Endothelial cell of umbilical vein (primary cell): Measurements from ENCODE around the gene NKRF. TPM values are rescaled to one million over a fixed set of nuclear protein-coding genes. Genes with fewer than 3 reads are reported as not detected.
A peak's percentile ranks its signal among the peaks of the same experiment; 100 is the strongest.

Experiments
- BruUV-seq: library from RNA; stranded (reverse); fragments of 400-500 nt; replicated peaks from 2 replicates; lab custom pipeline; 2021; lab: Mats Ljungman, UMichigan
- CTCF ChIA-PET: fragments of 300-600, 350-600 bp; sonication (Branson Sonifier 250); formaldehyde crosslinking; loops from one replicate; lab custom pipeline; 2021; ENCODE audit warnings: antibody characterized with exemption, inconsistent platforms; lab: Charles Lee
- POLR2A ChIA-PET: fragments of 300-600, 350-600 bp; sonication (Branson Sonifier 250); formaldehyde crosslinking; loops from one replicate; lab custom pipeline; 2021; ENCODE audit warnings: antibody characterized with exemption, inconsistent platforms; lab: Charles Lee
- DNase-seq: peaks from one replicate; pipeline ENCODE4 v3.0.0-alpha.2; 2011; ENCODE audit warnings: low read depth, low spot score
- FAIRE-seq: peaks from 2 replicates; lab custom pipeline; 2011; peaks lifted over from hg19 to GRCh38; lab: Jason Lieb, UNC
- H2AFZ ChIP-seq: 2 replicates; pipeline ENCODE4 v1.6.0; 2012; ENCODE audit warnings: low read depth, low read length, control low read depth, inconsistent platforms
- H3K27ac ChIP-seq: 2 replicates; pipeline ENCODE4 v1.5.1; 2011; ENCODE audit warnings: low read depth, mild to moderate bottlenecking, control low read depth, low read length, moderate library complexity; ENCODE audit not compliant: insufficient read depth
- H3K27me3 ChIP-seq, 2 experiments: 2 replicates each; pipeline versions ENCODE4 v1.6.0 to v1.6.1; 2011; ENCODE audit warnings: low read length in 2 of 2, mixed read lengths in 1 of 2; ENCODE audit not compliant: control insufficient read depth in 2 of 2, insufficient read depth in 2 of 2
- H3K36me3 ChIP-seq, 2 experiments: 2 replicates in 1 of 2; 3 replicates in 1 of 2; pipeline ENCODE4 v1.5.1; 2011; ENCODE audit warnings: low read length in 2 of 2, mild to moderate bottlenecking in 1 of 2, moderate library complexity in 1 of 2; ENCODE audit not compliant: control insufficient read depth in 2 of 2, insufficient read depth in 2 of 2; ENCODE audit errors: extremely low read depth in 1 of 2
- H3K4me1 ChIP-seq: 3 replicates; pipeline ENCODE4 v1.5.1; 2011; ENCODE audit warnings: mild to moderate bottlenecking, low read length; ENCODE audit not compliant: control insufficient read depth, insufficient read depth; ENCODE audit errors: extremely low read depth
- H3K4me2 ChIP-seq: 2 replicates; pipeline ENCODE4 v1.6.1; 2011; ENCODE audit warnings: low read length, control low read depth, mixed read lengths; ENCODE audit not compliant: insufficient read depth
- H3K4me3 ChIP-seq, 3 experiments: fragments of 200-600 bp in 1 of 3; sonication (generic), shearing (Covaris generic) in 1 of 3; replicated peaks in 1 of 3; 2 replicates each; pipeline ENCODE4 v1.5.1; 2011 to 2016; ENCODE audit warnings: control low read depth in 3 of 3, low read length in 3 of 3, mild to moderate bottlenecking in 2 of 3, inconsistent platforms in 1 of 3, low read depth in 1 of 3, moderate library complexity in 1 of 3; ENCODE audit not compliant: insufficient read depth in 1 of 3
- H3K79me2 ChIP-seq: 2 replicates; pipeline ENCODE4 v1.6.0; 2012; ENCODE audit warnings: low read length, inconsistent platforms; ENCODE audit not compliant: control insufficient read depth, insufficient read depth
- H3K9ac ChIP-seq: replicated peaks from 2 replicates; pipeline ENCODE3; 2011; ENCODE audit warnings: low read length, control low read depth; ENCODE audit not compliant: insufficient read depth; ENCODE audit errors: extremely low read depth
- H3K9me1 ChIP-seq: replicated peaks from 3 replicates; pipeline ENCODE4 v1.6.0; 2011; ENCODE audit warnings: mild to moderate bottlenecking, low read length; ENCODE audit not compliant: control insufficient read depth, insufficient read depth; ENCODE audit errors: extremely low read depth
- H3K9me3 ChIP-seq: replicated peaks from 2 replicates; pipeline ENCODE4 v1.5.1; 2012; ENCODE audit warnings: low read length, inconsistent platforms; ENCODE audit not compliant: control insufficient read depth, insufficient read depth
- H4K20me1 ChIP-seq: replicated peaks from 2 replicates; pipeline ENCODE3; 2011; ENCODE audit warnings: mild to moderate bottlenecking, low read length; ENCODE audit not compliant: control insufficient read depth, insufficient read depth; ENCODE audit errors: extremely low read depth
- CTCF ChIP-seq, 2 donors: IDR thresholded peaks; 1 replicate in 1 of 2; 2 replicates in 1 of 2; pipeline ENCODE4 v1.5.1; 2011; ENCODE audit warnings: low read length in 2 of 2, mild to moderate bottlenecking in 2 of 2, moderate library complexity in 2 of 2, control low read depth in 1 of 2, inconsistent platforms in 1 of 2, low read depth in 1 of 2; ENCODE audit not compliant: insufficient read depth in 1 of 2; ENCODE audit errors: extremely low read depth in 1 of 2
- EZH2 ChIP-seq: IDR thresholded peaks from 2 replicates; pipeline ENCODE4 v1.6.1; 2012; ENCODE audit warnings: borderline replicate concordance, low read depth, mild to moderate bottlenecking, moderate library complexity, low read length, inconsistent platforms; ENCODE audit not compliant: severe bottlenecking
- FOS ChIP-seq: IDR thresholded peaks from 2 replicates; pipeline ENCODE4 v1.6.1; 2011; ENCODE audit warnings: mild to moderate bottlenecking, low read length, moderate library complexity, borderline replicate concordance; ENCODE audit not compliant: insufficient read depth
- GATA2 ChIP-seq: IDR thresholded peaks from 2 replicates; pipeline ENCODE4 v1.7.0; 2011; ENCODE audit warnings: low read depth, mild to moderate bottlenecking, moderate library complexity, mixed read lengths, low read length; ENCODE audit not compliant: insufficient read length, insufficient read depth
- JUN ChIP-seq: IDR thresholded peaks from 2 replicates; pipeline ENCODE4 v1.6.1; 2011; ENCODE audit warnings: borderline replicate concordance, low read depth; ENCODE audit not compliant: insufficient read length, insufficient read depth
- MAX ChIP-seq: IDR thresholded peaks from 2 replicates; pipeline ENCODE4 v1.6.1; 2011; ENCODE audit not compliant: insufficient read depth, insufficient read length
- MYC ChIP-seq: IDR thresholded peaks from one replicate; pipeline ENCODE4 v1.6.1; 2011; ENCODE audit warnings: mild to moderate bottlenecking, low read depth, low read length
- POLR2A ChIP-seq: IDR thresholded peaks from 2 replicates; pipeline ENCODE4 v1.6.1; 2012; ENCODE audit warnings: low read depth, mild to moderate bottlenecking, control low read depth, low read length
- POLR2AphosphoS5 ChIP-seq: IDR thresholded peaks from 2 replicates; pipeline ENCODE4 v1.6.1; 2012; ENCODE audit warnings: low read depth, mild to moderate bottlenecking, control low read depth, low read length, moderate library complexity; ENCODE audit not compliant: insufficient read depth
- dilution Hi-C: fragments of 300-500 bp; cut with MboI; formaldehyde crosslinking; loops from one replicate; pipeline ENCODE4 v1.15.0; 2019; ENCODE audit warnings: low sequenced_read_pairs; ENCODE audit not compliant: extremely low pct_ligation_motif_present
- intact Hi-C: fragments of 100-400 bp; cut with micrococcal nuclease; formaldehyde crosslinking; loops from one replicate; pipeline ENCODE4 v1.10.0; 2022
- polyA plus RNA-seq, 4 experiments: library from polyadenylated mRNA; depleted of rRNA in 3 of 4; stranded (reverse) in 3 of 4; unstranded in 1 of 4; fragments of >200 nt; gene quantifications; 2 replicates each; pipeline versions ENCODE4 v1.2.1 to v1.2.3, GENCODE V29; 2011 to 2012; ENCODE audit warnings: missing spikeins in 1 of 4
- total RNA-seq: library from RNA; stranded (reverse); gene quantifications from 2 replicates; pipeline ENCODE4 v1.2.3, GENCODE V29; 2021

The NKRF gene
- total and polyA plus RNA-seq, 2 donors (not counting 3 experiments of a cell fraction or from before 2014, with no cell fraction given): 2.8 to 12.0 TPM

GRCh38 chrX:119604766-119605463 is 1.3 kb downstream of the NKRF start:
- intact Hi-C loops (no loop called here), dilution Hi-C loops (no loop called here)
- H3K27me3 ChIP-seq: peaks cover 0 to 3% of the 10 kb centered on the region in 2 experiments
- ChIA-PET CTCF (interaction anchor here (0.8 to 4.1 kb wide), 2 partner anchors 14 to 88 kb away, joined by 3 to 27 read pairs; no protein-coding TSS in a partner anchor), POLR2A (interaction anchor here (0.6 to 1.0 kb wide), 2 partner anchors 22 to 88 kb away, joined by 3 to 4 read pairs; partner anchors contain the start of gene SEPTIN6)
- no peaks in the 10 kb centered on the region for H3K9me3 ChIP-seq
- BruUV-seq: TSS peak; percentile 14
- TF ChIP-seq FOS: no peak
- TF ChIP-seq CTCF (IDR thresholded peaks at IDR 0.05; ENCODE audit: extremely low read depth in 1 of 2, insufficient read depth in 1 of 2, low read depth in 1 of 2, low read length in 2 of 2): no peak
- TF ChIP-seq MAX: no peak
- no peak for TF ChIP-seq POLR2AphosphoS5
- no peak for TF ChIP-seq POLR2A
- no peak for TF ChIP-seq GATA2
- TF ChIP-seq MYC: no peak
- TF ChIP-seq JUN: no peak
- no peak for TF ChIP-seq EZH2
- no peaks in the 10 kb centered on the region for H3K9me1 ChIP-seq
- H3K36me3 ChIP-seq: no peaks in the 10 kb centered on the region
- peak overlapping the region; percentile 16 to 63 (median 49) for H3K4me3 ChIP-seq
- peaks cover 2% of the 10 kb centered on the region for H3K4me1 ChIP-seq
- H3K79me2 ChIP-seq: peaks cover 52% of the 10 kb centered on the region
- no peaks in the 10 kb centered on the region for H4K20me1 ChIP-seq
- H2AFZ ChIP-seq: no peak overlapping the region
- DNase-seq: peak; percentile 2
- H3K9ac ChIP-seq: peak overlapping the region; percentile 12
- H3K4me2 ChIP-seq: peak overlapping the region; percentile 51
- FAIRE-seq: peak; percentile 31
- no peak overlapping the region for H3K27ac ChIP-seq
